T-helper 1 cell (primary cell): ENCODE data around the gene TRMT44.

Experiments
- DNase-seq, 5 donors: peaks; one replicate each; pipeline ENCODE4 v3.0.0-alpha.2; 2012 to 2020

Gene TRMT44

GRCh38 chr4:8438743-8439142 lies 1.8 kb upstream of the TRMT44 start:
- DNase-seq, result no peak

GRCh38 chr4:8439168-8439567 lies 1.4 kb upstream of the TRMT44 start:
- no peak for DNase-seq

GRCh38 chr4:8439914-8440491 lies 574 bp upstream of the TRMT44 start:
- DNase-seq, result peak in 2 of 5 donors; percentile 13 to 71

GRCh38 chr4:8441499-8442091 lies 1.0 kb downstream of the TRMT44 start:
- DNase-seq, result no peak

- no peak for DNase-seq
Observed at GRCh38 chr4:8442596-8443358, 2.2 kb downstream of the TRMT44 start.

- no peak for DNase-seq
Observed at GRCh38 chr4:8443801-8444200, 3.2 kb downstream of the TRMT44 start.

GRCh38 chr4:8446122-8446521 lies 5.5 kb downstream of the TRMT44 start:
- DNase-seq, result no peak

- DNase-seq, result no peak
Observed at GRCh38 chr4:8451440-8452182, 11.0 kb downstream of the TRMT44 start.

GRCh38 chr4:8453957-8454356 lies 13.4 kb downstream of the TRMT44 start:
- DNase-seq, result no peak

GRCh38 chr4:8457646-8458252 lies 17.2 kb downstream of the TRMT44 start:
- no peak for DNase-seq

GRCh38 chr4:8459867-8460445 lies 19.4 kb downstream of the TRMT44 start:
- DNase-seq, result no peak

GRCh38 chr4:8461086-8461485 lies 20.5 kb downstream of the TRMT44 start:
- DNase-seq, result no peak

- no peak for DNase-seq
Observed at GRCh38 chr4:8461616-8462015, 21.0 kb downstream of the TRMT44 start.

GRCh38 chr4:8463811-8464210 lies 23.2 kb downstream of the TRMT44 start:
- DNase-seq, result no peak

GRCh38 chr4:8464381-8464780 lies 23.8 kb downstream of the TRMT44 start:
- no peak for DNase-seq

GRCh38 chr4:8465615-8466611 lies 25.3 kb downstream of the TRMT44 start:
- DNase-seq, result no peak

GRCh38 chr4:8467016-8467415 lies 26.4 kb downstream of the TRMT44 start:
- no peak for DNase-seq

GRCh38 chr4:8468746-8469535 lies 28.4 kb downstream of the TRMT44 start:
- DNase-seq, result peak in 3 of 5 donors; percentile 23 to 39 (median 31)

GRCh38 chr4:8469550-8469949 lies 29.0 kb downstream of the TRMT44 start:
- no peak for DNase-seq

GRCh38 chr4:8470451-8471024 lies 30.0 kb downstream of the TRMT44 start:
- no peak for DNase-seq
